Suprapubic skin (tissue), 3 donors: ENCODE data around the gene DCST2.

Experiments used
- CTCF ChIP-seq, 2 donors: fragments of 200-600 bp in 1 of 2; fragments of 450-650 bp in 1 of 2; sonication (generic) in 1 of 2; IDR thresholded peaks; one replicate each; pipeline ENCODE4 v1.5.1; 2016 to 2019; ENCODE audit warnings: antibody characterized with exemption in 2 of 2, mild to moderate bottlenecking in 1 of 2, moderate library complexity in 1 of 2
- POLR2A ChIP-seq, 2 donors: fragments of 450-650 bp; IDR thresholded peaks; one replicate each; pipeline ENCODE4 v1.6.1; 2017; ENCODE audit warnings: antibody characterized with exemption in 2 of 2, mild to moderate bottlenecking in 2 of 2, moderate library complexity in 2 of 2

- TF ChIP-seq POLR2A (IDR thresholded peaks at IDR 0.05) (no peak), CTCF (IDR thresholded peaks at IDR 0.05) (no peak)
Measured at GRCh38 chr1:154988058-154988954, 45.3 kb downstream of the DCST2 start.
